RPMI8226 (cell line): ENCODE measurements around the gene SMAD6.
"Not testable (repeated sequence)": the region's sequence is repeated elsewhere in the genome, so short reads cannot be mapped to it uniquely, and the experiment has no call there.

Source experiments
- DNase-seq: peaks from one replicate; pipeline ENCODE4 v3.0.0-alpha.2; 2015

Gene SMAD6

GRCh38 chr15:66677336-66677735 is 24.7 kb upstream of the SMAD6 start:
- no peak for DNase-seq

- DNase-seq, result no peak
Observed at GRCh38 chr15:66679061-66679656, 22.9 kb upstream of the SMAD6 start.

- no peak for DNase-seq
Observed at GRCh38 chr15:66679657-66680108, 22.4 kb upstream of the SMAD6 start.

- no peak for DNase-seq
Observed at GRCh38 chr15:66680502-66680901, 21.5 kb upstream of the SMAD6 start.

- no peak for DNase-seq
Observed at GRCh38 chr15:66681395-66681794, 20.6 kb upstream of the SMAD6 start.

- no peak for DNase-seq
Observed at GRCh38 chr15:66682246-66682645, 19.8 kb upstream of the SMAD6 start.

GRCh38 chr15:66682865-66683264 is 19.2 kb upstream of the SMAD6 start:
- DNase-seq, result no peak

- no peak for DNase-seq
Observed at GRCh38 chr15:66684136-66684681, 17.8 kb upstream of the SMAD6 start.

- DNase-seq, result no peak
Observed at GRCh38 chr15:66685638-66686150, 16.3 kb upstream of the SMAD6 start.

- DNase-seq, result not testable (repeated sequence)
Observed at GRCh38 chr15:66690912-66691311, 11.1 kb upstream of the SMAD6 start.

GRCh38 chr15:66691727-66692126 is 10.3 kb upstream of the SMAD6 start:
- no peak for DNase-seq

GRCh38 chr15:66692391-66692790 is 9.6 kb upstream of the SMAD6 start:
- no peak for DNase-seq

- no peak for DNase-seq
Observed at GRCh38 chr15:66692808-66693596, 9.0 kb upstream of the SMAD6 start.

- no peak for DNase-seq
Observed at GRCh38 chr15:66696770-66697169, 5.3 kb upstream of the SMAD6 start.

GRCh38 chr15:66698318-66698961 is 3.6 kb upstream of the SMAD6 start:
- DNase-seq, result peak; percentile 72

- no peak for DNase-seq
Observed at GRCh38 chr15:66698971-66699370, 3.1 kb upstream of the SMAD6 start.

GRCh38 chr15:66700412-66700801 is 1.6 kb upstream of the SMAD6 start:
- no peak for DNase-seq

GRCh38 chr15:66700802-66701421 is 1.1 kb upstream of the SMAD6 start:
- DNase-seq, result peak; percentile 99

GRCh38 chr15:66701422-66702034 is 508 bp upstream of the SMAD6 start:
- DNase-seq, result no peak

GRCh38 chr15:66702787-66703539 is 927 bp downstream of the SMAD6 start:
- peak; percentile 65 for DNase-seq

- peak; percentile 68 for DNase-seq
Observed at GRCh38 chr15:66703540-66703941, 1.5 kb downstream of the SMAD6 start.
